Spleen (tissue), 11 donors: ENCODE results near the gene EFNA5. TPM values are rescaled to one million over a fixed set of nuclear protein-coding genes. Genes with fewer than 3 reads are reported as not detected.
A peak's percentile ranks its signal among the peaks of the same experiment; 100 is the strongest.

Experiments used
- DNase-seq: peaks from one replicate; pipeline ENCODE4 v3.0.0-alpha.2; 2020
- H3K27ac ChIP-seq, 8 donors: fragments of 200-600 bp; sonication (generic) in 7 of 8; 1 replicate in 4 of 8; 2 replicates in 4 of 8; pipeline versions ENCODE4 v1.5.0 to v1.8.0; 2016 to 2021; ENCODE audit warnings: inconsistent platforms in 4 of 8, mild to moderate bottlenecking in 4 of 8, moderate library complexity in 1 of 8
- H3K27me3 ChIP-seq, 7 donors: fragments of 200-600 bp; sonication (generic) in 6 of 7; replicated peaks in 1 of 7; 1 replicate in 4 of 7; 2 replicates in 3 of 7; pipeline versions ENCODE4 v1.5.0 to v1.8.0; 2016 to 2021; ENCODE audit warnings: inconsistent platforms in 3 of 7, mild to moderate bottlenecking in 1 of 7
- H3K36me3 ChIP-seq, 6 donors: fragments of 200-600 bp; sonication (generic) in 5 of 6; 1 replicate in 4 of 6; 2 replicates in 2 of 6; pipeline versions ENCODE4 v1.5.0 to v1.8.0; 2016 to 2021; ENCODE audit warnings: inconsistent platforms in 2 of 6
- H3K4me1 ChIP-seq, 6 donors: fragments of 200-600 bp; sonication (generic) in 5 of 6; 1 replicate in 3 of 6; 2 replicates in 3 of 6; pipeline versions ENCODE4 v1.5.0 to v1.8.0; 2016 to 2021; ENCODE audit warnings: inconsistent platforms in 3 of 6
- H3K4me3 ChIP-seq, 8 donors: fragments of 200-600 bp; sonication (generic) in 7 of 8; 1 replicate in 4 of 8; 2 replicates in 4 of 8; pipeline versions ENCODE4 v1.5.0 to v1.8.0; 2016 to 2021; ENCODE audit warnings: inconsistent platforms in 4 of 8, mild to moderate bottlenecking in 4 of 8, moderate library complexity in 2 of 8
- H3K9me3 ChIP-seq, 8 donors: fragments of 200-600 bp; sonication (generic) in 7 of 8; 1 replicate in 4 of 8; 2 replicates in 4 of 8; pipeline versions ENCODE4 v1.5.0 to v1.8.0; 2016 to 2021; ENCODE audit warnings: inconsistent platforms in 4 of 8
- POLR2A ChIP-seq, 3 donors: fragments of 450-650 bp; IDR thresholded peaks; one replicate each; pipeline ENCODE4 v1.5.1; 2017; ENCODE audit warnings: antibody characterized with exemption in 3 of 3, mild to moderate bottlenecking in 1 of 3
- POLR2AphosphoS5 ChIP-seq, 3 donors: sonication (generic); formaldehyde crosslinking; IDR thresholded peaks; one replicate each; pipeline ENCODE4 v1.5.1; 2017; ENCODE audit warnings: antibody characterized with exemption in 3 of 3
- whole genome bisulfite sequencing, 5 donors: extraction: QIAGEN DNeasy Blood & Tissue Kit in 3 of 5; methylation state at CpG; one replicate each; pipeline versions ENCODE4 v1.1.5 to v1.1.7; 2013 to 2018; 5-methylcytosine and 5-hydroxymethylcytosine counted together
- intact Hi-C: fragments of 100-400 bp; cut with DNase I; formaldehyde crosslinking; loops from one replicate; pipeline ENCODE4 v1.15.0; 2023; ENCODE audit warnings: low total_unique reads
- polyA plus RNA-seq, 3 donors: library from polyadenylated mRNA; stranded (reverse); fragments of 200-250 nt; gene quantifications; one replicate each; pipeline ENCODE4 v1.2.1, GENCODE V29; 2013
- total RNA-seq, 7 donors: library from RNA; depleted of rRNA in 3 of 7; stranded (reverse); fragments of >200 nt in 3 of 7; fragmentation: NEBNext Ultra II Directional in 4 of 7; extraction: Animal tissue kit (Norgen Biotek cat#: 25700) in 4 of 7; gene quantifications; one replicate each; pipeline versions ENCODE4 v1.1.0 to v1.2.1, GENCODE V29; 2016 to 2021
- TF ChIP-seq, protein P1 (sequence below), 11 experiments: fragments of 200-600 bp in 7 of 11; fragments of 450-650 bp in 4 of 11; sonication (generic) in 4 of 11; IDR thresholded peaks in 8 of 11; conservative IDR thresholded peaks in 3 of 11; 1 replicate in 7 of 11; 2 replicates in 4 of 11; pipeline versions ENCODE4 v1.4.0 to v1.8.0; 2016 to 2021; ENCODE audit warnings: antibody characterized with exemption in 11 of 11, inconsistent platforms in 4 of 11, mild to moderate bottlenecking in 1 of 11
- donor health status: healthy with polysubstance abuse.
- donor health status: DM: no; HTN: no; CAD: no; lungs with moderate emphysema.
- donor health status: DM: no; HTN: no; CAD: no.
- donor health status: Bipolar disorder and iron deficiency.
- donor health status: healthy.
- donor health status: DM: no; HTN: no; CAD: no.
- donor health status: DM: yes; HTN: yes; CAD: no.

Gene EFNA5
- total and polyA plus RNA-seq, 10 donors, result 0.33 to 29.0 (median 12.2) TPM

DNA sequence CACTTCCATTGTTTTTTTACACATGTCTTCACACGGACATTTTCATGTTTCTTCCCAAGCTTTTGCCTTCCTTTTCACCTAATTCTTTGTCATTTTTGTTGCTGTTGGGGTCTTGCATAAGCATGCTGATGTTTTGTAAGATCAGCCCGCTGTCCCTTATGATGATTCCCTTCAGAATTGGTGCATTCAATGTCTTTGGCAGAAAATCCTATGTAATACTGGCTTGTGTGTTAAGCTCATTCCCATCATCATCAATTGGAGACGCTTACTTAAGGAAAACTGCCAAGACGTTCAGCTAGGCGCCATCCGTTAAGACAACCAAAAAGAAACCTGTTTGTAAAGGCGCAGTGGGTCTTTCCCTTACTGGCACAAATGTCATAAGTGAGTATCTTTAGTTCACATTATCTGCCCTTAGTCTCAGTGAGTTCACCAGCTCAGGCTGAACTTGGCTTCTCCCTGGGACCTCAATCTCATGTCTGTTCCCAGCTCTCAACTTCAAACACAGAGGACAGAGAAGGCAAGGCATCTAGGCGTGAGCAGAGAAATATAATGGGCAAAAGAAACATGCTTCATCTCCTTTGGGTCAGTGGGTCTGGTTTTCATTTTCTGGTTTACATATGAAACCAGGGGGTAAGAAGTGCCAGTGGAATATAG is 97.9 kb downstream of the EFNA5 start:
- H3K27me3 ChIP-seq, result peaks cover 0 to 4% (median 0%) of the 10 kb centered on the region in 7 donors
- 76 to 94% (median 89%) methylated on average over 8 of the region's 8 CpGs for WGBS, 5 donors
- intact Hi-C loops, result no loop called here
- no peaks in the 10 kb centered on the region for H3K9me3 ChIP-seq
- peaks cover 8 to 25% (median 15%) of the 10 kb centered on the region in 6 donors for H3K4me1 ChIP-seq
- TF ChIP-seq POLR2A (IDR thresholded peaks at IDR 0.05) (no peak), POLR2AphosphoS5 (IDR thresholded peaks at IDR 0.05) (no peak)
- TF ChIP-seq, protein P1, sequence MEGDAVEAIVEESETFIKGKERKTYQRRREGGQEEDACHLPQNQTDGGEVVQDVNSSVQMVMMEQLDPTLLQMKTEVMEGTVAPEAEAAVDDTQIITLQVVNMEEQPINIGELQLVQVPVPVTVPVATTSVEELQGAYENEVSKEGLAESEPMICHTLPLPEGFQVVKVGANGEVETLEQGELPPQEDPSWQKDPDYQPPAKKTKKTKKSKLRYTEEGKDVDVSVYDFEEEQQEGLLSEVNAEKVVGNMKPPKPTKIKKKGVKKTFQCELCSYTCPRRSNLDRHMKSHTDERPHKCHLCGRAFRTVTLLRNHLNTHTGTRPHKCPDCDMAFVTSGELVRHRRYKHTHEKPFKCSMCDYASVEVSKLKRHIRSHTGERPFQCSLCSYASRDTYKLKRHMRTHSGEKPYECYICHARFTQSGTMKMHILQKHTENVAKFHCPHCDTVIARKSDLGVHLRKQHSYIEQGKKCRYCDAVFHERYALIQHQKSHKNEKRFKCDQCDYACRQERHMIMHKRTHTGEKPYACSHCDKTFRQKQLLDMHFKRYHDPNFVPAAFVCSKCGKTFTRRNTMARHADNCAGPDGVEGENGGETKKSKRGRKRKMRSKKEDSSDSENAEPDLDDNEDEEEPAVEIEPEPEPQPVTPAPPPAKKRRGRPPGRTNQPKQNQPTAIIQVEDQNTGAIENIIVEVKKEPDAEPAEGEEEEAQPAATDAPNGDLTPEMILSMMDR (IDR thresholded peaks at IDR 0.05 in 8 of 11, conservative IDR thresholded peaks at IDR 0.05 in 3 of 11), result no peak
- no peak overlapping the region for H3K4me3 ChIP-seq
- no peak overlapping the region for H3K27ac ChIP-seq
- no peaks in the 10 kb centered on the region for H3K36me3 ChIP-seq
- no peak for DNase-seq

DNA sequence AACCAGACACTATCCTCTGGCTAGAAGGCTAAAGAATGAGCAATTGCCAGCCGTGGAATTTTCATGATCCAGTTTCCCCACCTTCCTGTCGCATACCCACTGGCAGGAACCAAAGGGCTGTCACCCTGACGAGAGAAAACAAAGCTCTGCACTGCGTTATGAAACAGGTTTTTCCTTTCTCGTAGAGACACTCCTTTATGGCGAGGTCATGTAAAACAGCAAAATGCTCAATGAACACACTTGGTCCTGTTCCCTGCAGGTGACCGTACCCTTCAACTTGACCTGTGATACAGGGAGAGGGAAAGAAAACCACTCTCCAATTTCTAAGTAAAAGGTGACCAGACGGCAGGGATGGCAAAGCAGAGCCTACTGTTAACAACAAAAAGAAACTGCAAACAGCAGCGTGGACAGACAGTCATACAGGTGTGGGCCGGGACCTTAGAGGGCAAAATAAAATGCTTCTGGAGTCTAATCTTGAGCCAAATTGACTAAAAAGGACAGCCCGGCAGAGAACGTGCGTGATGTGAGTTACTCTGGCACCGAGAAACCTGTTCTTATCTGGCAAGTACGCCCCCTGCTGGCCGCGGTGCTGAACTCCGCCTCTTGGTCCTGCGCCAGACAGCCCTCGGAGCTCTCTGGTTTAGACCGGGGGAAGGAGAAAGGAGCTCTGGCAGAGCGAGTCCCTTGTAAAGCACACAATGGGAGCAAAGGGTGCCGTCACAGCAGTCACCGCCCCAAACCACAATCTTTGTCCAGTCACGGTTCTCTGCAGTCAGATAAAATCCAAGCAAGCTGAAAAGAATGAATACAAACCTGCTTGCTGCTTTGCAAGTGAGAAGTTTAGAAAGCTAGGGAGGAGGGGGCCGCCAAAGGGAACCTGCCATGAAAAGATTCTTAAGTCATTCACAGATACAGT is 98.9 kb downstream of the EFNA5 start:
- intact Hi-C loops, result no loop called here

DNA sequence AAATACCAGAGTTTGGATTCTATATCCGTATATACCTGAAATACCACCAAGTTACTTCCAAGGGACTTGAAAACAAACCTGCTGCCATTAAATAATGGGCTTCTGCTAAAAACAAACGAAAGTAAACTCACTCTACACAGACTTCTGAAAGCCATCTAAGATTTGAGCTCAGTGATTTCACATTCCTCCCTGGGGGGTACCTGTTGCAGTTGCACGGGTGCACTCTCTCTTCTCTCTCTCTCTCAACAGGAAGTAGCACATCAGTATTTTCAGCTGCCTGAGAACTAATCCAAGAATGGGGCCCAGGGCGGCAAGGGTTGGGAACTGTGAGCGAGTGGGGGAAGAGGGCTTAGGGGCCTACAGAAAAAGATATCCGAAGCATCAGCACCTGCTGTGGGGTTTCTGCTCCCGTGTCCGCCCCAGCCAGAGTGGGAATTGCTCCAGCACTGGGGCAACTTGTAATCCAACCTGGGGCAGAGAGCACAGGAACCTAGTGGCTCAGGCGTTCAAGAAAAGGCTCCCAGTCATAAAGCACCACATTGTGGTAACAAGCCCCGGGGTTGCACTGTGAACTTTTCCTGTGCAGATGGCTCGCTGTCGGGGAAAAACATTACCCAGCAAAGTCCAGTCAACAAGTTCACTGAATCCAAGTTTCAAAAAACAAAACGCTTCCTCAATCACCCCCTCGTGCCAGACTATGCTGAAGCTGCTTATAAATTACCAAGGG is 99.8 kb downstream of the EFNA5 start:
- Histone ChIP-seq H3K27ac (peak overlapping the region in 7 of 8 donors; percentile 1 to 68 (median 45)), H3K9me3 (no peaks in the 10 kb centered on the region), H3K4me3 (peak overlapping the region in 5 of 8 donors; percentile 21 to 67 (median 38)), H3K4me1 (peaks cover 8 to 25% (median 15%) of the 10 kb centered on the region in 6 donors), H3K36me3 (no peaks in the 10 kb centered on the region), H3K27me3 (peaks cover 0 to 4% (median 0%) of the 10 kb centered on the region in 7 donors)
- DNase-seq, result no peak
- intact Hi-C loops, result no loop called here
- TF ChIP-seq POLR2A (IDR thresholded peaks at IDR 0.05) (no peak), POLR2AphosphoS5 (IDR thresholded peaks at IDR 0.05) (no peak)
- TF ChIP-seq, protein P1 (IDR thresholded peaks at IDR 0.05 in 8 of 11, conservative IDR thresholded peaks at IDR 0.05 in 3 of 11), result no peak
- 20 to 33% (median 31%) methylated on average over 14 of the region's 14 CpGs for whole genome bisulfite sequencing, 5 donors

More for the DNA sequence above, 98.9 kb downstream of the EFNA5 start:
- H3K27me3 ChIP-seq, result peaks cover 0 to 4% (median 0%) of the 10 kb centered on the region in 7 donors
- H3K4me1 ChIP-seq, result peaks cover 8 to 25% (median 15%) of the 10 kb centered on the region in 6 donors
- 5 to 7% (median 5%) methylated on average over 23 to 26 of the region's 26 CpGs for WGBS, 5 donors
- H3K27ac ChIP-seq, result peak overlapping the region in 7 of 8 donors; percentile 1 to 68 (median 45)
- H3K36me3 ChIP-seq, result no peaks in the 10 kb centered on the region
- TF ChIP-seq, protein P1 (IDR thresholded peaks at IDR 0.05 in 8 of 11, conservative IDR thresholded peaks at IDR 0.05 in 3 of 11), result peak; percentile 80 to 96 (median 94)
- TF ChIP-seq POLR2AphosphoS5 (IDR thresholded peaks at IDR 0.05), result peak; percentile 37 to 72 (median 69)
- TF ChIP-seq POLR2A (IDR thresholded peaks at IDR 0.05), result no peak
- H3K4me3 ChIP-seq, result peak overlapping the region; percentile 21 to 67 (median 35)
- no peaks in the 10 kb centered on the region for H3K9me3 ChIP-seq
- peak; percentile 96 for DNase-seq
